GM19468 (cell line): ENCODE measurements around the gene CES3.
"Not testable (repeated sequence)": the region's sequence is repeated elsewhere in the genome, so short reads cannot be mapped to it uniquely, and the experiment has no call there.

Source experiments
- ATAC-seq: cut with Tn5 transposase; IDR thresholded peaks from one replicate; pipeline ENCODE4 v1.9.1; 2021; ENCODE audit warnings: mild to moderate bottlenecking, moderate library complexity, moderate number of reproducible peaks; ENCODE audit not compliant: unreplicated experiment; ENCODE audit errors: extremely low read depth

Gene CES3

GRCh38 chr16:66926171-66926947 lies 34.7 kb upstream of the CES3 start:
- ATAC-seq = no peak

GRCh38 chr16:66926961-66927436 lies 34.1 kb upstream of the CES3 start:
- ATAC-seq = no peak

- ATAC-seq = no peak
Observed at GRCh38 chr16:66927918-66928649, 33.0 kb upstream of the CES3 start.

- no peak for ATAC-seq
Observed at GRCh38 chr16:66928702-66929388, 32.2 kb upstream of the CES3 start.

GRCh38 chr16:66930189-66930588 lies 30.9 kb upstream of the CES3 start:
- no peak for ATAC-seq

GRCh38 chr16:66931665-66932064 lies 29.4 kb upstream of the CES3 start:
- no peak for ATAC-seq

- ATAC-seq = no peak
Observed at GRCh38 chr16:66932076-66932475, 29.0 kb upstream of the CES3 start.

- ATAC-seq = no peak
Observed at GRCh38 chr16:66933776-66934137, 27.3 kb upstream of the CES3 start.

- ATAC-seq = no peak
Observed at GRCh38 chr16:66934138-66934838, 26.8 kb upstream of the CES3 start, which contains the start of gene CIAO2B. Gene CIAO2B (minus strand): TSS chr16:66934402. CDS start chr16:66934364, 38 bp downstream.

GRCh38 chr16:66934839-66935313 lies 26.2 kb upstream of the CES3 start:
- not testable (repeated sequence) for ATAC-seq

- ATAC-seq = no peak
Observed at GRCh38 chr16:66935314-66936011, 25.6 kb upstream of the CES3 start, which contains the start of gene CES2. Gene CES2 (plus strand): TSS chr16:66935516. CDS start chr16:66935636, 120 bp downstream.

- ATAC-seq = no peak
Observed at GRCh38 chr16:66936462-66936861, 24.6 kb upstream of the CES3 start.

- ATAC-seq = no peak
Observed at GRCh38 chr16:66936889-66937554, 24.0 kb upstream of the CES3 start.

GRCh38 chr16:66937725-66938337 lies 23.2 kb upstream of the CES3 start:
- ATAC-seq = no peak

GRCh38 chr16:66939366-66939765 lies 21.7 kb upstream of the CES3 start:
- no peak for ATAC-seq

- ATAC-seq = no peak
Observed at GRCh38 chr16:66940236-66940635, 20.8 kb upstream of the CES3 start.

GRCh38 chr16:66942981-66943380 lies 18.1 kb upstream of the CES3 start:
- ATAC-seq = no peak

- ATAC-seq = no peak
Observed at GRCh38 chr16:66943426-66944053, 17.5 kb upstream of the CES3 start.
